HG03520 (cell line): Measurements from ENCODE around the gene OR10A3.

Experiments
- ATAC-seq: cut with Tn5 transposase; IDR thresholded peaks from one replicate; pipeline ENCODE4 v1.9.1; 2021; ENCODE audit warnings: mild to moderate bottlenecking, moderate library complexity; ENCODE audit not compliant: unreplicated experiment

The OR10A3 gene

DNA sequence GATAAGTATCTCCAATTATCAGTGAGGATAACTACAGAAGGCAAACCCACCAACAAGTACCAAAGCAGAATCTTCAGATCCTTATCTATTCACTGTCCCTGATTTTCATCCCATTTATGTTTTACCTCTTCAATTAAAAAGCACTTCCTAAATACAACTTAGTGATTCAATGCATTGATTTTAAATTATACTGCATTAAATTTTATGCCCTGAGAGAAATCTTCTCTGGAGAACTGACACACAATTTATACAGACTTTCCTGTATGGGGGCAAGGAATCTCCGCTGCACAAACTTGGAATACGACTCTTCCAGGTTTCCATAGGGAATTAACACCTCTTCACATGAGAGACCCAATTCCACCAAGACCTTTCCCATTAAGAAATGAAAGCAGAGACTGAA is at the start of gene OR10A3:
Gene OR10A3 (minus strand): TSS at position 101 of the 400 bp plus-strand sequence. CDS start 2,188 bp downstream, outside the sequence.
- ATAC-seq = no peak

DNA sequence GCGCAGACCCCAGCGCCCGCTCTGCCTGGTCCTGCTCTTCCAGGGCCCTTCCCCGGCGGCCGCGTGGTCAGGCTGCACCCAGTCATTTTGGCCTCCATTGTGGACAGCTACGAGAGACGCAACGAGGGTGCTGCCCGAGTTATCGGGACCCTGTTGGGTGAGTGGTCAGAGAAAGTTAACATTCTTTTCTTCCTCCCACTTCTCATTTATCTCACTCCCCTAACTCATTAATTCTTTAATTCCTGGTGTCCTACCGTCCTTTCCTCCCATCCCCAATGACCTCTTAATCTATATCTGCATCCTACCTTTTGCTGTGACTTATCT is 46.0 kb upstream of the OR10A3 start:
- ATAC-seq = peak; percentile 1

- peak; percentile 96 for ATAC-seq
These were observed 45.5 kb upstream of the OR10A3 start, which contains the start of gene EIF3F for GRCh38 chr11:7986768-7987559. Gene EIF3F (plus strand): TSS chr11:7987337. CDS start chr11:7987353, 16 bp downstream.

DNA sequence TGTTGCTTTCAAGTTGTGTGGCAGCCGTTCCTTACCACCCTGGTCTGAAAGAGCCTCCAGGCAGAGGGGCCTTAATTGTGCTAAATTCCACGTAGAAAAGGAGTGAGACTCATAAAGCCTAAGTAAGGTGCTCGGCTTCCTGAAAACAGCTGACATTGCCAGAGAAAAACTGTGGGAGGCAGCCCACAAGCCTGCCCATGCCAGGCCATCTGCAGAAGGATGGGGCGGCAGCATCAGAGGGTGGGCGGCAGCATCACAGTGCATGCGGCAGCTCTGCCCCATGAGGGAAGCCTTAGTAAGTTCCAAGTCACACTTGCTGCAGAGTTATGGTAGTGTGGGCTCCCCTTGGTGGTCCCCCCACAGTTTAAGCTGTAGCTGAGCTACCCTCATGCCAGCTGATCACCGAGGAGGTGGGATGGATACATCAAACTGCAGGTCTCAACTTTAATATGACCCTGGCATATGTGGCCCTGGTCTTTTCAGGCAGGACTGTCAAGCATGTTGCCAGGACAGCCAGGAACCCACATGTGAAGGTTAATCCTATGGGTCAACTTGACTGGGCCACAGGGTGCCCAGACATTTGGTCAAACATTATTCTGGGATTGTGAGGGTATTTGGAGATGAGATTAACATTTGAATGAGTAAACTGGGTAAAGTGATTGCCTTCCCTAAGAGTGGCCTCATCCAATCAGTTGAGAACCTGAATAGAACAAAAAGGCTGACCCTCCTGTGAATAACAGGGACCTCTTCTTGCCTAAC is 42.5 kb upstream of the OR10A3 start:
- ATAC-seq = no peak

DNA sequence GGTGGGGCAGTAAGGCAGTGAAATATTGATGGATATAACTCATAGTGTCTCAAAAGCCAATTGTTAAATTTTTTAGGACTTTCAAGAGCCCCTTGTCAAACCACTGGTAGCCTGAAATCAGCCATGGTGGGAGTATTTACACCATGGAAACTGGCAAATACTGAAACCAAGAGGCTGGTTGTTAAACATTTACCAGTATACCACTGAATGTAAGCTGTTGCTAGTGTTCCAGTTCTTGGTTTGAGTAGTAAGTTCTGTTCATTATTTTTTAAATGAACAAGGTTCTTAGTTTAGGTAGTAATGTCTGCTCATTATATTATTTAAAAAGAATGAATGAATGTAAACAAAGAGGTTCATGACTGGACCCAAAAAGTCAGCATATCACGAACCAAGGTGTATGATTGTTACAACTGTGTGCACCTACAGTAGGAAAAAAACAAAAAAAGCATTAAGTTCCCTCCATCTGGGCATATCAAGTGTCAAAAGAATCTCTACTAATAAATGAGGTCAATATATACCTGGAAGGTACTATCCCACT is 41.1 kb upstream of the OR10A3 start:
- peak; percentile 35 for ATAC-seq

GRCh38 chr11:7981619-7982157 is 40.2 kb upstream of the OR10A3 start:
- no peak for ATAC-seq

- ATAC-seq = no peak
These were observed 35.9 kb upstream of the OR10A3 start for GRCh38 chr11:7977232-7977917.

GRCh38 chr11:7974668-7975067 is 33.2 kb upstream of the OR10A3 start:
- no peak for ATAC-seq

- no peak for ATAC-seq
These were observed 31.5 kb upstream of the OR10A3 start for GRCh38 chr11:7973011-7973410.

GRCh38 chr11:7971846-7972245 is 30.3 kb upstream of the OR10A3 start:
- no peak for ATAC-seq

DNA sequence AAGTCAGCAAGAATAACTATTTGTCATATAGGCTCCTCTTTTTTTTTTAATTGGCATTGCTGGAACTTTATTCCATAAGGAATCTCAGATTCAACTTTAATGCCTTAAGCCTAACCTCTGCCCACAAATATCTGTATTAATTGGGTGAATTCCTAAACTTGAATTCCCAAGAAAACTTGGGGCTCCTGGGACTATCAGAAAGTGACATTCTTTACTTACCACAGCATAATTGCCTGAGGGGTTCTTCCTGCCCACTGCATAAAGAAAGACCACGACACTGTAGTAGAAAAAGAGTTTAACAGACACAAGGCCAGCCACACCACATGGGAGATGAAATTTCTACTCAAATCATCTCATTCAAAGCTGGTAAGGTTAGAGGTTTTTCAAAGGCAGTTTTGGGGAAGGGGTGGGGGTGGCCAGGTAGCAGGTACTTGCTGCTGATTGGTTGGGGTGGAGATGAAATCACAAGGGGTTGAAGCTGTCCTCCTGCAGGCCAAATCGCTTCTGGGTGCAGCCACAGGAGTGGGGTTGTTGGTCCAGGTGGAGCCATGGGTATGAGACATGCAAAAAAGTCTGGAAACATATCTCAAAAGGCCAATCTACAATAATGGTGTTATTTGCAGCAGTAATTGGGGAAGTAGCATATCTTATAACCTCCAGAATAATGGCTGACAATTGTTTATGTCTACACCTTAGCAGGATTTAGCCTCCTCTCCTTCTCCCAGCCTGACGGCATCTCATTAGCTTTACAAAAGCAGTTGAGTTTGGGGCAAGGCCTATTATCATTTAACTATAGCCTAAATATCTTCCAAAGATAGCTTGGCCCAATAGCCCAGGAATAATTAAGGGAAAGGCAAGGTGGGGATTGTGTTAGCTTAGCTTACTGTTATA is 28.5 kb upstream of the OR10A3 start:
- ATAC-seq = no peak

- ATAC-seq = no peak
These were observed 27.2 kb upstream of the OR10A3 start for GRCh38 chr11:7968686-7969085.

- ATAC-seq = no peak
These were observed 26.3 kb upstream of the OR10A3 start for GRCh38 chr11:7967826-7968225.

- no peak for ATAC-seq
These were observed 25.6 kb upstream of the OR10A3 start for GRCh38 chr11:7967097-7967496.

- ATAC-seq = no peak
These were observed 23.9 kb upstream of the OR10A3 start, which contains the start of gene NLRP10 for GRCh38 chr11:7965386-7965785. Gene NLRP10 (minus strand): TSS chr11:7965447. CDS start chr11:7963495, 1,952 bp downstream.

GRCh38 chr11:7964873-7965272 is 23.4 kb upstream of the OR10A3 start:
- no peak for ATAC-seq

- ATAC-seq = no peak
These were observed 22.8 kb upstream of the OR10A3 start for GRCh38 chr11:7964261-7964660.

- ATAC-seq = no peak
These were observed 13.7 kb upstream of the OR10A3 start for GRCh38 chr11:7955191-7955590.

DNA sequence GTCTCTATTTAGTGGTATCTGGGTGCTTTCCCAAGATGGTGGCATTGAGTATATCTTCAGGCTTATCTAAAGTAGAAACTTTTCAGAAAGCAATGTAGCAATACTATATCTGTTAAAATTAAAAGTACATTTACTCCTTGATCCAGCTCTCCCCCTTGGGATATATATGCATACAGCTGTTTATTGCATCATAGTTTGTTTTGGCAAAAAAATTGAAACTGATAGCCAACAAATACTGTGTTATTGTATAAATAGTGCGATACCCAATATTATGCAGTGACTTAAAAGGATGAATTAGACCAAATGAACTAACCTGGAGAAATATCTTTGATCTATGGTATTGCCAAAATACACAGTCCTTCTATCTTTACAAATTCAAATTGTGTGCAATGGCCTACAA is 8.4 kb upstream of the OR10A3 start:
- no peak for ATAC-seq

DNA sequence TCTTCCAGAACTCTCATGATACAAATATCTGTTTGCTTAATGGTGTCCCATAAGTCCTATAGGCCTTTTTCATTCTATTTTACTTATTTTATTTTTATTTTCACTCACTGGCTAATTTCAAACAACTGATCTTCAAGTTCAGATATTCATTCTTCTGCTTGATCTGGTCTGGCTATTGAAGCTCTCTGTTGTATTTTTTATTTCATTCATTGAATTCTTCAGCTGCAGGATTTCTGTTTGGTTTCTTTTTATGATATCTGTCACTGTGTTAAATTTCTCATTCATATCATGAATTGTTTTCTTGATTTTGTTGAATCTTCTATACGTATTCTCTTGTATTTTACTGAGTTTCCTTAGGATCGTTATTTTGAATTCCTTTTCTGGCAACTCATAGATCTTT is 2.6 kb upstream of the OR10A3 start:
- no peak for ATAC-seq
